HG02981 (cell line): Measurements from ENCODE around the gene SLAMF7.
"Not testable (repeated sequence)": the region's sequence is repeated elsewhere in the genome, so short reads cannot be mapped to it uniquely, and the experiment has no call there.

Experiments
- ATAC-seq: cut with Tn5 transposase; IDR thresholded peaks from one replicate; pipeline ENCODE4 v1.9.1; 2021; ENCODE audit warnings: mild to moderate bottlenecking, moderate library complexity; ENCODE audit not compliant: unreplicated experiment

Gene SLAMF7

GRCh38 chr1:160772331-160772730, 33.3 kb downstream of the SLAMF7 start:
- no peak for ATAC-seq

GRCh38 chr1:160773093-160773492, 34.0 kb downstream of the SLAMF7 start:
- ATAC-seq = no peak

GRCh38 chr1:160774886-160775719, 36.1 kb downstream of the SLAMF7 start:
- no peak for ATAC-seq

GRCh38 chr1:160776178-160776577, 37.1 kb downstream of the SLAMF7 start:
- peak; percentile 46 for ATAC-seq

- ATAC-seq = no peak
These were observed 38.5 kb downstream of the SLAMF7 start for GRCh38 chr1:160777486-160778089.

GRCh38 chr1:160778976-160779375, 39.9 kb downstream of the SLAMF7 start:
- no peak for ATAC-seq

GRCh38 chr1:160779626-160780397, 40.8 kb downstream of the SLAMF7 start:
- ATAC-seq = no peak

GRCh38 chr1:160780398-160780755, 41.3 kb downstream of the SLAMF7 start:
- no peak for ATAC-seq

GRCh38 chr1:160781186-160781766, 42.2 kb downstream of the SLAMF7 start:
- ATAC-seq = no peak

GRCh38 chr1:160781914-160782689, 43.1 kb downstream of the SLAMF7 start:
- ATAC-seq = peak; percentile 78

- ATAC-seq = not testable (repeated sequence)
These were observed 44.1 kb downstream of the SLAMF7 start for GRCh38 chr1:160782988-160783765.

GRCh38 chr1:160789051-160789701, 50.1 kb downstream of the SLAMF7 start:
- no peak for ATAC-seq

- peak; percentile 87 for ATAC-seq
These were observed 50.9 kb downstream of the SLAMF7 start for GRCh38 chr1:160789702-160790611.

- no peak for ATAC-seq
These were observed 55.3 kb downstream of the SLAMF7 start for GRCh38 chr1:160794376-160794775.

- ATAC-seq = peak; percentile 85
These were observed 56.9 kb downstream of the SLAMF7 start, which contains the start of gene LY9 for GRCh38 chr1:160795951-160796383. Gene LY9, plus strand, starts transcription at chr1:160796174. Its CDS starts 14 bp downstream, at chr1:160796188.

- peak; percentile 26 for ATAC-seq
These were observed 58.2 kb downstream of the SLAMF7 start for GRCh38 chr1:160797271-160797709.

GRCh38 chr1:160797861-160798273, 58.8 kb downstream of the SLAMF7 start:
- no peak for ATAC-seq

GRCh38 chr1:160798439-160798838, 59.4 kb downstream of the SLAMF7 start:
- ATAC-seq = no peak
